Testis (tissue), 3 donors: ENCODE measurements around the gene ANK2. TPM values are rescaled to one million over a fixed set of nuclear protein-coding genes. Genes with fewer than 3 reads are reported as not detected.

ENCODE experiments used
- DNase-seq: peaks from one replicate; pipeline ENCODE4 v3.0.0-alpha.2; 2019
- H3K27ac ChIP-seq, 2 donors: fragments of 200-600 bp; sonication (generic); one replicate each; pipeline ENCODE4 v1.5.1; 2019
- H3K27me3 ChIP-seq: fragments of 200-600 bp; sonication (generic); one replicate; pipeline ENCODE4 v1.5.1; 2019
- H3K36me3 ChIP-seq: fragments of 200-600 bp; sonication (generic); one replicate; pipeline ENCODE4 v1.5.1; 2017; ENCODE audit warnings: low read depth; ENCODE audit errors: missing control alignments
- H3K4me1 ChIP-seq: fragments of 200-600 bp; sonication (generic); one replicate; pipeline ENCODE4 v1.5.1; 2019
- H3K4me3 ChIP-seq, 2 donors: fragments of 200-600 bp; sonication (generic); one replicate each; pipeline ENCODE4 v1.5.1; 2017 to 2019
- H3K9me3 ChIP-seq: fragments of 200-600 bp; sonication (generic); one replicate; pipeline ENCODE4 v1.5.1; 2017
- POLR2A ChIP-seq: fragments of 450-650 bp; IDR thresholded peaks from one replicate; pipeline ENCODE4 v1.6.1; 2017; ENCODE audit warnings: antibody characterized with exemption, mild to moderate bottlenecking, moderate library complexity
- WGBS, 2 donors: methylation state at CpG; one replicate each; pipeline ENCODE4 v1.1.5; 2018; 5-methylcytosine and 5-hydroxymethylcytosine counted together
- intact Hi-C: fragments of 100-400 bp; cut with DNase I; formaldehyde crosslinking; loops from one replicate; pipeline ENCODE4 v1.15.1; 2023; ENCODE audit warnings: low total_unique reads
- polyA plus RNA-seq: library from polyadenylated mRNA; stranded (reverse); fragments of 350-450 nt; fragmentation: Illumina TruSeq; extraction: RNeasy Lipid Tissue Mini Kit (QIAGEN cat#74804); gene quantifications from one replicate; pipeline ENCODE4 v1.2.3, GENCODE V29; 2014; ENCODE audit warnings: low read depth, low replicate concordance; ENCODE audit not compliant: insufficient read depth
- total RNA-seq, 2 donors: library from RNA; depleted of rRNA; stranded (reverse); fragments of >200 nt; gene quantifications; one replicate each; pipeline ENCODE4 v1.2.3, GENCODE V29; 2016
- TF ChIP-seq, protein P1 (sequence below), 3 experiments: fragments of 450-650 bp in 2 of 3; fragments of 200-600 bp in 1 of 3; sonication (generic) in 1 of 3; IDR thresholded peaks; one replicate each; pipeline ENCODE4 v1.5.1; 2016 to 2019; ENCODE audit warnings: antibody characterized with exemption in 3 of 3, mild to moderate bottlenecking in 2 of 3, moderate library complexity in 1 of 3

The ANK2 gene
- total and polyA plus RNA-seq, 3 donors from 2014 or later = 28.0 to 40.0 (median 28.6) TPM

DNA sequence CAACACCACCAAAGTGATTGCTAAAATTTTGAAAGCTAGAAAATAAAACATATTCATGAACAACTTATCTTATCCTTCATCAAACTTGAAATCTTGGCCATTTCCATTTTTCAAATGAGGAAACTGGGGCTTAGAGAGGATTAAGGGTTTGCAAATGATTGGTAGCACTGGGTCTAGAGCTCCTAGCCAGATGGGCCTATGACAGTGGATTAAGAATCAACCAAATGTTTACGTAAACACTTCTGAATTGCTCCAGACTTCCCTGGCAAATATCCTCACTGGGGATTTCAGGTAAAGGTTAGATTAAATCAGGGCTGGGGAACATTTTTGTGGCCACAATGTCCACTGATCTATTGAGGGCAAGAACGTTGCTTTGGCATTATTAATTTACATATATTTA lies 241.2 kb downstream of the ANK2 start:
- Histone ChIP-seq H3K4me1 (peaks cover 15% of the 10 kb centered on the region), H3K36me3 (no peaks in the 10 kb centered on the region), H3K27ac (no peak overlapping the region), H3K9me3 (no peaks in the 10 kb centered on the region), H3K27me3 (no peaks in the 10 kb centered on the region), H3K4me3 (no peak overlapping the region)
- no peak for DNase-seq
- 50 to 70% methylated on average over 2 of the region's 2 CpGs for WGBS, 2 donors
- intact Hi-C loops = no loop called here
- TF ChIP-seq, protein P1, sequence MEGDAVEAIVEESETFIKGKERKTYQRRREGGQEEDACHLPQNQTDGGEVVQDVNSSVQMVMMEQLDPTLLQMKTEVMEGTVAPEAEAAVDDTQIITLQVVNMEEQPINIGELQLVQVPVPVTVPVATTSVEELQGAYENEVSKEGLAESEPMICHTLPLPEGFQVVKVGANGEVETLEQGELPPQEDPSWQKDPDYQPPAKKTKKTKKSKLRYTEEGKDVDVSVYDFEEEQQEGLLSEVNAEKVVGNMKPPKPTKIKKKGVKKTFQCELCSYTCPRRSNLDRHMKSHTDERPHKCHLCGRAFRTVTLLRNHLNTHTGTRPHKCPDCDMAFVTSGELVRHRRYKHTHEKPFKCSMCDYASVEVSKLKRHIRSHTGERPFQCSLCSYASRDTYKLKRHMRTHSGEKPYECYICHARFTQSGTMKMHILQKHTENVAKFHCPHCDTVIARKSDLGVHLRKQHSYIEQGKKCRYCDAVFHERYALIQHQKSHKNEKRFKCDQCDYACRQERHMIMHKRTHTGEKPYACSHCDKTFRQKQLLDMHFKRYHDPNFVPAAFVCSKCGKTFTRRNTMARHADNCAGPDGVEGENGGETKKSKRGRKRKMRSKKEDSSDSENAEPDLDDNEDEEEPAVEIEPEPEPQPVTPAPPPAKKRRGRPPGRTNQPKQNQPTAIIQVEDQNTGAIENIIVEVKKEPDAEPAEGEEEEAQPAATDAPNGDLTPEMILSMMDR (IDR thresholded peaks at IDR 0.05) = no peak
- no peak for TF ChIP-seq POLR2A

DNA sequence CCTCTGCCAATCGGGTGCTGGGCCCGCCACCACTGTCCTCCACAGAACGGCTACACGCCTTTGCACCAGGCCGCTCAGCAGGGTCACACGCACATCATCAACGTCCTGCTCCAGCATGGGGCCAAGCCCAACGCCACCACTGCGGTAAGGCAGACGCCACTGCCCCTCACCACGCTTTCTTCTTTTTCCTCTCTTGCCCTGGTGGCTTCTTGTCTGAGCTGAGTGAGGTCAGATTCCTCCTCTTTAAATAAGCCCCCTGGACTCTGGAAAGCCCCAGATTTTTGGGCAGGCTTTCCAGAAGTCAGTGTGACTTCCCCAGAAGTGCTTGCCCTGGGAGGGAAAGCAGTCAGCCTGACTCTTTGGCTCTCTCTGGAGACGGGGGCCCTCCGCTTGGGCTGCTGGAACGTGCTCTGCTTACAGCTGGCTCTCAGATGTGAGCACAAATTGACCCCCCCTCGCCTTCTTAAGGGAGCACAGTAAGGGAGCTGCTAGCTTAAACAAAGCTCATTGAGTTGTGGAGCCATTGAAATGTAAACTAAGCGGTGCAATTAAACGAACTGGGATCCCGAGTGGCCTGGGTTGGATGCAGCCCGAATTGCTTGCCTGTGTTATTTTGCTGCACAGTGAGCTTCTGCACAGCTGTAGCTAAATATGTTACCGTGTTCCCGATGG lies 243.1 kb downstream of the ANK2 start:
- peaks cover 15% of the 10 kb centered on the region for H3K4me1 ChIP-seq
- peak; percentile 67 for DNase-seq
- no peak overlapping the region for H3K4me3 ChIP-seq
- peak overlapping the region; percentile 56 to 82 for H3K27ac ChIP-seq
- WGBS, 2 donors = 27 to 52% methylated on average over 15 to 21 of the region's 21 CpGs
- no peak for TF ChIP-seq POLR2A
- TF ChIP-seq, protein P1 (IDR thresholded peaks at IDR 0.05) = no peak
- intact Hi-C loops = no loop called here
- H3K27me3 ChIP-seq = no peaks in the 10 kb centered on the region
- H3K36me3 ChIP-seq = no peaks in the 10 kb centered on the region
- H3K9me3 ChIP-seq = no peaks in the 10 kb centered on the region

DNA sequence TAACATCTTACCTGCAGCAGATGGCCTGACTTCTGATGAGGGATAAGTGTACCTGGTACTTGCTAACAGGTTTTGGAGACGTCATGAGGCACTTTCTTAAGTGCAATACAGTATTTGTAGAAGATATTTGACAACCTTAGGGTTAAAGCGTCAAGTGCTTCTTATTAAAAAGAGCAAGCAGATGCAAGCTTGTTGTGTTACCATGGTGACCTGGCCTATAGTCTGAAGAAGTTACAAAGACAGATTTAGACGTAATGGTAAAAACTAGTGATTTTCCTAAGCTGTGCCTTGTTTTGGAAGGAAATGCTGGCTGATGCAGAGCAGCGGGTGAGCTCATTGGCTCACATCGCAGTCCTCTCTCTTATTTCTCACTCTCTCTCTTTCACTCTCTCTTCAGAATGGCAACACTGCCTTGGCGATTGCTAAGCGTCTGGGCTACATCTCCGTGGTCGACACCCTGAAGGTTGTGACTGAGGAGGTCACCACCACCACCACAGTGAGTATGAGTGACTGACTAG lies 243.6 kb downstream of the ANK2 start:
- 28 to 40% methylated on average over 9 of the region's 9 CpGs for WGBS, 2 donors
- intact Hi-C loops = no loop called here
- H3K27ac ChIP-seq = peak overlapping the region; percentile 56 to 82
- no peak for TF ChIP-seq POLR2A
- TF ChIP-seq, protein P1 (IDR thresholded peaks at IDR 0.05) = no peak
- peaks cover 15% of the 10 kb centered on the region for H3K4me1 ChIP-seq
- H3K9me3 ChIP-seq = no peaks in the 10 kb centered on the region
- H3K27me3 ChIP-seq = no peaks in the 10 kb centered on the region
- no peak overlapping the region for H3K4me3 ChIP-seq
- no peak for DNase-seq
- H3K36me3 ChIP-seq = no peaks in the 10 kb centered on the region

DNA sequence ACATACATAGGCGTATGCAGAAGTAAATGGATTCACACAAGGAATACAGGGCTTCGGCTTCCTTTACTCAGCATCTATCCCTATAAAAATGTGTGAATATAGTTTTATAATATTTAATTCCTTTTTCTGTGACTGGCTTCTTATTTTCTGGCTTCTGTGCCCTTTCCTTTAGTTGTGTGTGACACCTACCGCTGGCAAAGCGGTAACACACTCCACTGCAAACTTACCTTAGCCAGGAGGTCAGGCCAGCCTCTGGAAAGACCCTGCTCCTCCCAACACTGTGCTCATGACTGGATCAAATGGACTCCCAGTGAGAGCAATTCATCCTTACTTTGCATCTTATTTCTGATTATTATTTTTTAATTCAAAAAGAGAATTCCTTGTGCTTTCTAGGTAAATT lies 244.2 kb downstream of the ANK2 start:
- peaks cover 15% of the 10 kb centered on the region for H3K4me1 ChIP-seq
- TF ChIP-seq, protein P1 (IDR thresholded peaks at IDR 0.05) = no peak
- no peak for TF ChIP-seq POLR2A
- no peak for DNase-seq
- no peaks in the 10 kb centered on the region for H3K27me3 ChIP-seq
- intact Hi-C loops = no loop called here
- WGBS, 2 donors = 62 to 85% methylated on average over 4 of the region's 4 CpGs
- H3K27ac ChIP-seq = peak overlapping the region; percentile 56 to 82
- no peaks in the 10 kb centered on the region for H3K36me3 ChIP-seq
- H3K9me3 ChIP-seq = no peaks in the 10 kb centered on the region
- H3K4me3 ChIP-seq = no peak overlapping the region

DNA sequence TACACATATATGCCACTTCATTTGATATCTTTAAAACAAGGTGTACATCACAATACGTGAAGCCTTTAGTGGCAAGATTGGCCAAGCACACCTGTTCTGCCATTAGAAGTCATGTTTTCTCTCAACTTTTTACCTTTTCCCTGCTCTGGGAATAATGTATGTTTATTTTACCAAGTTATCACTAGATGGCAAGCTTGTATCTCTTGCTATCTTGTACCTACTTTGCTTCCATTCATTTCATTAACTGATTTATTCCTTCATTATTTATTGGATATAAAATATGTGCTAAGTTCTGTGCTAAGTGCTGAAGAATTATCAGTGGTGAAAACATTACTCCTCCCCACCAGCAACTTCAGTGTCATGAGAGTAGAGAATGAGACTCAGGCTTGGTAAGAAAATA lies 245.5 kb downstream of the ANK2 start:
- Histone ChIP-seq H3K27ac (peak overlapping the region in 1 of 2 donors; percentile 48), H3K4me3 (no peak overlapping the region), H3K27me3 (no peaks in the 10 kb centered on the region), H3K36me3 (no peaks in the 10 kb centered on the region), H3K9me3 (no peaks in the 10 kb centered on the region), H3K4me1 (peaks cover 15% of the 10 kb centered on the region)
- intact Hi-C loops = no loop called here
- WGBS, 2 donors = 76 to 89% methylated on average over 1 of the region's 1 CpG
- no peak for DNase-seq
- TF ChIP-seq, protein P1 (IDR thresholded peaks at IDR 0.05) = no peak
- TF ChIP-seq POLR2A = no peak
